Activated T-helper 17 cell treated with anti-CD3 and anti-CD28 coated beads, Interleukin-2, amount 50 U/mL, for 72 hours (primary cell): ENCODE data around the gene POLR2B. TPM values are rescaled to one million over a fixed set of nuclear protein-coding genes. Genes with fewer than 3 reads are reported as not detected.

Experiments used
- ATAC-seq: fragments of 150-1000 bp; cut with Tn5 transposase; replicated peaks from 2 replicates; pipeline ENCODE4 v1.10.0; 2021; ENCODE audit warnings: mild to moderate bottlenecking, moderate library complexity
- H3K27ac Mint-ChIP-seq: one replicate; pipeline ENCODE4 v1.8.0; 2022; ENCODE audit warnings: mixed read lengths
- H3K27me3 Mint-ChIP-seq: one replicate; pipeline ENCODE4 v1.8.0; 2022; ENCODE audit warnings: mixed read lengths
- H3K36me3 Mint-ChIP-seq: one replicate; pipeline ENCODE4 v1.8.0; 2022; ENCODE audit warnings: low read depth, mild to moderate bottlenecking, mixed read lengths
- H3K4me1 Mint-ChIP-seq: one replicate; pipeline ENCODE4 v1.8.0; 2022; ENCODE audit warnings: mixed read lengths
- H3K4me3 Mint-ChIP-seq: one replicate; pipeline ENCODE4 v1.8.0; 2022; ENCODE audit warnings: mild to moderate bottlenecking, mixed read lengths
- H3K9me3 Mint-ChIP-seq: one replicate; pipeline ENCODE4 v1.8.0; 2022; ENCODE audit warnings: mixed read lengths
- total RNA-seq, 2 donors: library from RNA; stranded (reverse); gene quantifications; one replicate each; pipeline ENCODE4 v1.2.3, GENCODE V29; 2022

Gene POLR2B
- total RNA-seq, 2 donors from 2014 or later: 105 to 133 TPM

GRCh38 chr4:56973336-56973735 lies 5.4 kb upstream of the POLR2B start:
- Mint-ChIP-seq H3K4me3 (peak overlapping the region; percentile 100), H3K27me3 (no peaks in the 10 kb centered on the region), H3K9me3 (no peaks in the 10 kb centered on the region), H3K27ac (peak overlapping the region; percentile 91), H3K4me1 (peaks cover 18% of the 10 kb centered on the region), H3K36me3 (peaks cover 91% of the 10 kb centered on the region)
- no peak for ATAC-seq

- Mint-ChIP-seq H3K27ac (peak overlapping the region; percentile 92), H3K4me3 (peak overlapping the region; percentile 100), H3K36me3 (peaks cover 87% of the 10 kb centered on the region), H3K9me3 (no peaks in the 10 kb centered on the region), H3K27me3 (no peaks in the 10 kb centered on the region), H3K4me1 (peaks cover 17% of the 10 kb centered on the region)
- no peak for ATAC-seq
Observed at GRCh38 chr4:56976283-56976836, 2.3 kb upstream of the POLR2B start.

DNA sequence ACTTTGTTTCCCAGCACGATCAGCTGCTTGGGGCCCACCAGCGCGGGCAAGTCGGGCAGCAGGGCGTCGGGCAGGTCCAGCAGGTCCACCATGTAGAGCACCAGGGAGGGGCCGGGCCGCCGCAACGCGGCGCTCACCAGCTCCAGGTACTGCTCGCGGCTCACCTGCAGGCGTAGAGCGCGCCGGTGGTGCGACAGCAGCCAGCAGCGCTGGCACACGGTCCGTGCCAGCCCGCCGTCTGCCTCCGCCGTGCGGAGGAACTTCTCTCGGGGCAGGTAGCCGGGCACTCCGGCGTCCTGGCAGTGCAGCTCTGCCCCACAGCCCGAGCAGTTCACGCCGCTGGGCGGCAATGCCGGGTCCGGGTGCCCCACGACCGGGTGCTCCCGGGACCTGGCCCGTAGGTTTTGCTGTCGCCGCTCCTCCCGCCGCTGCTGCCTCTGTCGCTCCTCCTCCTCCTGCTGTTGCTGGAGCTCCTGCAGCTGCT lies 1.8 kb upstream of the POLR2B start:
- peak; percentile 31 for ATAC-seq
- Mint-ChIP-seq H3K4me3 (peak overlapping the region; percentile 100), H3K27ac (peak overlapping the region; percentile 97), H3K4me1 (peaks cover 19% of the 10 kb centered on the region), H3K9me3 (no peaks in the 10 kb centered on the region), H3K36me3 (peaks cover 87% of the 10 kb centered on the region), H3K27me3 (no peaks in the 10 kb centered on the region)

DNA sequence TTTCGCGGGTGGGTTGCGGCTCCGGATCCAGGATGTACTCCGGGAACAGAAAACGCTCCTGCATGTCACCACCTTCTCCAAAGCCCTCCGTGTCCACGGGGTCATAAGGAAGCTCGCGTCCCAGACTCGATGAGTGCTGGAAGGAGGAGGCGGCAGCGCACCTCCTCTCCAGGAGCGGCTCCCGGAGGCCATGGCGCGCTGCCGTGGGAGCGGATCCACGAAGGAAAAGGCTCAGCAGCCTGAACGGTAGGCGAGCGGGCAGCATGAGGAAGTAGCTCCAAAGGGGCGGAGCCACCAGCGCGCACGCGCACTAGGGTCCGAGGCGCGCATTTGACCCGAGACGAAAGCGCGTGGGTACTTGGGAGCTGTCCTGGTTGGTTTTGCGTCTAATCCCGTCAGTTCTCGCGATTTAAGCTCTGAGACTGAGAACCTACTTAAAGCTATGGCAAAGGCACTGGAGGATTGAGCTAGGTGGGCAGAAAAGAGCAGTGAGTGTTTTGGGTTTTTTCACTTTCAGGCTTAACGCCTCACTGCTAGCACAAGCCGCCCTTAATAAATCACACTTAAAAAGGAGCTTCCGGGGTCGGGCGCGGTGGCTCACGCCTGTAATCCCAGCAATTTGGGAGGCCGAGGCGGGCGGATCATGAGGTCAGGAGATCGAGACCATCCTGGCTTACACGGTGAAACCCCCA lies 1.2 kb upstream of the POLR2B start, which contains the start of gene NOA1:
TSS of gene NOA1 (minus strand) at position 286 of the 692 bp plus-strand sequence. CDS start at position 265, 21 bp downstream.
- peaks cover 87% of the 10 kb centered on the region for H3K36me3 Mint-ChIP-seq
- peak within 1 kb of the TSS; percentile 100 for H3K4me3 Mint-ChIP-seq
- H3K4me1 Mint-ChIP-seq: peaks cover 16% of the 10 kb centered on the region
- H3K9me3 Mint-ChIP-seq: no peaks in the 10 kb centered on the region
- H3K27me3 Mint-ChIP-seq: no peaks in the 10 kb centered on the region
- peak; percentile 85 for ATAC-seq
- peak within 1 kb of the TSS; percentile 97 for H3K27ac Mint-ChIP-seq

DNA sequence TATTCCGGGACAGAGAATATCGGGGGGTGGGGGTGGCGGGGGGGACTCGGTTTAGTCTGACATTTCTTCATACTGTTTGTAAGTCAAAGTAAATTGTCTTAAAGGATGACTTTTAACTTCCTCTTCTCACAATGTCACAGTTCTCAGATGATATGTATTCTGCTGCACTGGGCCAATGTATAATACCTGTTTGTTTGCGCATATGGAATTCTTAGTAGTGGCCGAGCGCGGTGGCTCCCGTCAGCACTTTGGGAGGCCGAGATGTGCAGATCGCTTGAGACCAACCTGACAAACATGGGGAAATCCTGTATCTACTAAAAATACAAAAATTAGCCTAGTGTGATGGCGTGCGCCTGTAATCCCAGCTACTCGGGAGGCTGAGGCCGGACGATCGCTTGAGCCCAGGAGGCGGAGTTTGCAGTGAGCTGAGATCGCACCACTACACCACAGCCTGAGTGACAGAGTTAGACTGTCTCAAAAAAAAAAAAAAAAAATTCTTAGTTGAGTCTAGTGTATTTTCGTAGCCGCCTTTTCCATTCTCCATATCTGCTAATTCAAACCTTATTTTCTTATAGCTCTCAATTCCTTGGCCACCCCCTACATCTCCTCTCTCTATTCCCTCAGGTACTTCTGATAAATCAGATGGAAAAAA lies 851 bp downstream of the POLR2B start:
- Mint-ChIP-seq H3K27ac (peak overlapping the region; percentile 97), H3K27me3 (no peaks in the 10 kb centered on the region), H3K9me3 (no peaks in the 10 kb centered on the region), H3K36me3 (peaks cover 86% of the 10 kb centered on the region), H3K4me3 (peak overlapping the region; percentile 100), H3K4me1 (peaks cover 22% of the 10 kb centered on the region)
- no peak for ATAC-seq

DNA sequence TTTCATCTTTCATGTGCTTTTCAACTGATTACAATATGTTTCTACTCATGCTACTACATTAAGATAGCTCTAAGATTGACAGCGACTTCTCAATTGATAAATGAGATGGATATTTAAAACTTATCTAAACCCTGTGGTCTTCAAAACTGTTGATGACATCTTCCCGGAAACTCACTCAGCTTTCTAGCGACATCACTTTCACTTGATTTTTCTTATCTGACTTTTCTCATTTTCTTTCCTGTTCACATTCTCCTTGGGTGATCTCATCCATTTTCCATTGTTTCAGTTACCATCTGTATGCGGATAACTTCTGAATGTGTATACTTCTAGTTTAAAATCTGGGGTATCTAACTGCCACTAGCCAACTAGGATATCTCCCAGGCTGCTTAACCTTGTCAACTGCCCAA lies 3.1 kb downstream of the POLR2B start:
- Mint-ChIP-seq H3K4me1 (peaks cover 26% of the 10 kb centered on the region), H3K27me3 (no peaks in the 10 kb centered on the region), H3K4me3 (peak overlapping the region; percentile 100), H3K9me3 (no peaks in the 10 kb centered on the region), H3K27ac (peak overlapping the region; percentile 84), H3K36me3 (peaks cover 90% of the 10 kb centered on the region)
- no peak for ATAC-seq

GRCh38 chr4:56986192-56986591 lies 7.5 kb downstream of the POLR2B start:
- no peak for ATAC-seq
- H3K9me3 Mint-ChIP-seq: no peaks in the 10 kb centered on the region
- peaks cover 95% of the 10 kb centered on the region for H3K36me3 Mint-ChIP-seq
- H3K4me1 Mint-ChIP-seq: peaks cover 44% of the 10 kb centered on the region
- no peak overlapping the region for H3K4me3 Mint-ChIP-seq
- no peak overlapping the region for H3K27ac Mint-ChIP-seq
- no peaks in the 10 kb centered on the region for H3K27me3 Mint-ChIP-seq

DNA sequence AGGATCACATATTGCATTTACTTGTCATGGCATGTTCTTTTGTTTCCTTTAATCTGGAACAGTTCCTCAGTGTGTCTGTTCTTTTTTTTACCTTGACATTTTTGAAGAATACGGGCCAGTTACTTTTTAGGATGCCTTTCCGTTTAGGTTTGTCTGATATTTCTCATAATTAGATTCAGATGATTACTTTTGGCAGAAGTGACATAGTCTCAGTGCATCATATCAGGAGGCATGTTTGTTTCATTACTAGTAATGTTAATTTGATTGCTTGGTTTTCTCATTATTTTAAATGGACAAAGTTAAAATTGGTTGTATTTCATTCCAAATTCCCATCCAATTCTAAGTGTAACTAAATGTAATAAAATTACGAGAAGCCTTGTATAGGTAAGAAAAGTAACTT lies 8.3 kb downstream of the POLR2B start:
- Mint-ChIP-seq H3K36me3 (peaks cover 95% of the 10 kb centered on the region), H3K27me3 (no peaks in the 10 kb centered on the region), H3K9me3 (no peaks in the 10 kb centered on the region), H3K27ac (no peak overlapping the region), H3K4me3 (no peak overlapping the region), H3K4me1 (peaks cover 41% of the 10 kb centered on the region)
- no peak for ATAC-seq

DNA sequence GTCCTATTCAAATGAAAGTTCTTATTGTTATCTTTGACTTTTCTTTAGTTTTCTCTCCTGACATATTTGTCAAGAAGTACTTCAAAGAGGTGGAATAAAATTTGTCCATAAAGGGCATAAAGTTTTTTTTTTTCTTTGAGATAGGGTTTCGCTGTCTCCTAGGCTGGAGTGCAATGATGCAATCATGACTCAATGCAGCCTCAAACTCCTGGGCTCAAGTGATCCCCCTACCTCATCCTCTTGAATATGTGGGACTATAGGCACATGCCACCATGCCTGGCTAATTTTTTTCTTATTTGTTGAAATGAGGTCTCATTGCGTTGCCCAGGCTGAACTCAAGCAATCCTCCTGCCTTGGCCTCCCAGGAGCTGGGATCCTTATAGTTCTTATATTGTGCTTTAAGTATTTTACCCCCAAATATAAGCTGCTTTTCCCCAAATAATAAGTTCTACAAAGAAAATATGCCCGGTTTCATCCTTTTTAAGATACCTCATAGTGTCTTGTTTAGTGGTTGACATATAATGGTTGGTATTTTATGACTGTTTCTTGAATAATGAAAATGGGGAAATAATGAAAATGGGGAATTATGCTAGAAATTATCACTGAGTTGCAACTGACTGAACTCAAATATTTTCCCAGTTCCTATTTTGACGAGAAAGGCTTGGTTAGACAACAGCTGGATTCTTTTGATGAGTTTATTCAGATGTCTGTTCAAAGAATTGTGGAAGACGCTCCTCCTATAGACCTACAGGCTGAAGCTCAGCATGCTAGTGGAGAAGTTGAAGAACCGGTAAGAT lies 11.6 kb downstream of the POLR2B start:
- ATAC-seq: no peak
- Mint-ChIP-seq H3K9me3 (no peaks in the 10 kb centered on the region), H3K27me3 (no peaks in the 10 kb centered on the region), H3K4me1 (peaks cover 21% of the 10 kb centered on the region), H3K4me3 (no peak overlapping the region), H3K27ac (peak overlapping the region; percentile 73), H3K36me3 (peaks cover 99% of the 10 kb centered on the region)

DNA sequence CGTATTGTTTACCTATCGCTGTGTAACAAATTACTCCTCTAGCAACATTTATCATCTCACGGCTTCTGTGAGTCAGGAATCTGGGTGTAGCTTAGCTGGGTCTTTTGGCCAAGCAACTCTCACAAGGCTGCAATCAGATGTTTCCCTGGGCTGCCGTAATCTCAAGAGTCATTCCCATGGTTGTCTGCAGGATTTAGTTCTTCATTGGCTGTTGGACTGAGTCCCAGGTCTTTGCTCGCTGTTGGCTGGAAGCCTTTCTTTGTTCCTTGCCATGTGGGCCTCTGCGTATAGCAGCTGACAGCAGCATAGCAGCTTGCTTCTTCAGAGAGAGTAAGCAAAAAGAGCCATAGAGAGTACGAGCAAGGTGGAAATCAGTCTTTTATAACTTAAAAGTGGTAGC lies 16.8 kb downstream of the POLR2B start:
- Mint-ChIP-seq H3K9me3 (no peaks in the 10 kb centered on the region), H3K4me3 (no peak overlapping the region), H3K36me3 (peaks cover 100% of the 10 kb centered on the region), H3K27me3 (no peaks in the 10 kb centered on the region), H3K27ac (no peak overlapping the region), H3K4me1 (peaks cover 16% of the 10 kb centered on the region)
- no peak for ATAC-seq

DNA sequence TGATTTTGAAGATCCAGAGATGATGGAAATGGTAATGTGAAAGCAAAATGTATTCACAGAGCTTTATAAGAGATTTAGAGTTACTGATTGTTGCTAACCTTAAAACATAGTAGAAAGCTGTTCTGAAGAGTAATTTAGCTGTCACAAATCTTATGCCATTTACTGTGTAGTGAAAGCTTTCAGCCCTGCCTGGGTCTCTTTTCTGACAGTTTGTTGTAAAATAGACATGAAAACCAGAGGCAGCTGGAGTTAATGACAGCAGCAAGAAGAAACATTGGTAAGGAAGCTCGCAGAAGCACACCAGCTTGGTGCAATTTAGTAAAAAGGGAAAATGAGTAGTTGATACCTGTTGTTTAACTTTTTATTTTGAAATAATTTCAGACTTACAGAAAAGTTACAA lies 21.1 kb downstream of the POLR2B start:
- Mint-ChIP-seq H3K27me3 (no peaks in the 10 kb centered on the region), H3K4me3 (no peak overlapping the region), H3K9me3 (no peaks in the 10 kb centered on the region), H3K36me3 (peaks cover 100% of the 10 kb centered on the region), H3K4me1 (peaks cover 6% of the 10 kb centered on the region), H3K27ac (no peak overlapping the region)
- no peak for ATAC-seq

DNA sequence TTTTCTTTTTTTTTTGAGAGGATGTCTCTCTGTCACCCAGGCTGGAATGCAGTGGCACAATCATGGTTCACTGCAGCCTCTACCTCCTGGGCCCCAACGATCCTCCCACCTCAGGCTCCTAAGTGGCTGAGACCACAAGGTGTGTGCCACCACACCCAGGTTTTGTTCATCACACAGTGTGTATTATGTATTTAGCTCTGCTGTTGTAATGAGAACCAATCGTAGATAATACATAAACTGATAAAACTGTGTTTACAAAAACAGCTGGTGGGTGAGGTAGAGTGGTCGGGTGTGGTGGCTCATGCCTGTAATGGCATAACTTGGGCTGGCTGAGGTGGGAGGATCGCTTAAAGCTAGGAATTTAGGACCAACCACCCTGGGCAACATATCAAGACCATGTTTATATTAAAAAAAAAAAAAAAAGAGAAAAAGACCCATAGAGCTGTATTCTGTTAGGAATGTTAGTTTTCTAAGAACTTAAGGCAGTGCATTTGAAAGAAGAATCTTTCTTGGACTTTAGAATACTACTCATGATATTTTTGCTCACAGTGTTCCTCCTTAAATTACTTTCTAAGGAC lies 34.9 kb downstream of the POLR2B start:
- no peak for ATAC-seq
- H3K9me3 Mint-ChIP-seq: no peaks in the 10 kb centered on the region
- H3K27me3 Mint-ChIP-seq: no peaks in the 10 kb centered on the region
- no peak overlapping the region for H3K27ac Mint-ChIP-seq
- no peak overlapping the region for H3K4me3 Mint-ChIP-seq
- H3K36me3 Mint-ChIP-seq: peaks cover 97% of the 10 kb centered on the region
- H3K4me1 Mint-ChIP-seq: peaks cover 6% of the 10 kb centered on the region

- Mint-ChIP-seq H3K36me3 (peaks cover 99% of the 10 kb centered on the region), H3K4me1 (no peaks in the 10 kb centered on the region), H3K27me3 (no peaks in the 10 kb centered on the region), H3K4me3 (no peak overlapping the region), H3K9me3 (no peaks in the 10 kb centered on the region), H3K27ac (no peak overlapping the region)
- ATAC-seq: no peak
Observed at GRCh38 chr4:57018980-57019379, 40.3 kb downstream of the POLR2B start.

DNA sequence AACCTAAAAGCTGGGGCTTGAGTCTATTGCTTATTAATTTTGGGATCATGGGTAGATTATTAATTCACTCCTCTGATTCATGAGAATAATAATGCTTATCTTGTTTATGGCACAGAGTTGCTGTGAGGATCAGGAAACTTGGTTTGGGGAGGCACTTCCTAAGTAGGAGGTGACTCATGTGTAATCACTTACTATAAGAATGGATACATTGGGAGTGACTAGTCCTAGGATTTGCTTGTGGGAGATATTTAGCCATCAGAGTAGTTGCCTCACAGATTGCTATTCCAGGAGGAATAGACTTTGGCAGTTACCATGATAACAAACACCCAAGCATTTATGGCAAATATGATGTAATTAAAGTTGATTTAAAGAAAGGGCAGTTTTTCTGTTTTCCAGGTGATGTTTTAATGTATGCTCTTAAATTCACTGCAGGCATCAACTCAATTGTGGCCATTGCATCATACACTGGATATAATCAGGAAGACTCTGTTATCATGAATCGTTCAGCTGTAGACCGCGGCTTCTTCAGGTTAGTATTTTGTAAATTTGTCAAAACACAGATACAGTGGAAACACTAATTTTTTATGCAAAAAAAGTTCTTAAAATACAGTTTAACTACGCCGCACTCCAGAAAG lies 41.9 kb downstream of the POLR2B start:
- ATAC-seq: no peak
- Mint-ChIP-seq H3K4me3 (no peak overlapping the region), H3K9me3 (no peaks in the 10 kb centered on the region), H3K27me3 (no peaks in the 10 kb centered on the region), H3K36me3 (peaks cover 99% of the 10 kb centered on the region), H3K27ac (no peak overlapping the region), H3K4me1 (no peaks in the 10 kb centered on the region)
